Common myeloid progenitor, CD34-positive (primary cell): Measurements from ENCODE around the gene AFG3L2.

ENCODE experiments used
- CTCF ChIA-PET: fragments of 350-600 bp; sonication (Branson Sonifier 250); formaldehyde crosslinking; loops from one replicate; lab custom pipeline; 2021; ENCODE audit warnings: antibody characterized with exemption; lab: Charles Lee
- POLR2A ChIA-PET: fragments of 350-600 bp; sonication (Branson Sonifier 250); formaldehyde crosslinking; loops from one replicate; lab custom pipeline; 2021; ENCODE audit warnings: antibody characterized with exemption; lab: Charles Lee
- DNase-seq, 3 donors: peaks; one replicate each; pipeline versions ENCODE4 v3.0.0 to v3.0.0-alpha.2; 2013
- H3K27ac ChIP-seq, 2 experiments: 1 replicate in 1 of 2; 2 replicates in 1 of 2; pipeline ENCODE4 v1.7.0; 2013; ENCODE audit warnings: inconsistent platforms in 2 of 2, low read length in 2 of 2, mild to moderate bottlenecking in 2 of 2, low read depth in 1 of 2, moderate library complexity in 1 of 2; ENCODE audit not compliant: severe bottlenecking in 2 of 2, insufficient read depth in 1 of 2, poor library complexity in 1 of 2
- H3K27me3 ChIP-seq, 5 experiments: replicated peaks in 2 of 5; 1 replicate in 3 of 5; 2 replicates in 2 of 5; pipeline versions ENCODE4 v1.6.1 to v1.7.0; 2013; ENCODE audit warnings: low read length in 4 of 5, mild to moderate bottlenecking in 2 of 5, moderate library complexity in 2 of 5, inconsistent platforms in 1 of 5; ENCODE audit not compliant: insufficient read depth in 5 of 5, control insufficient read depth in 4 of 5
- H3K36me3 ChIP-seq, 4 experiments: 1 replicate in 2 of 4; 2 replicates in 2 of 4; pipeline versions ENCODE4 v1.6.1 to v1.7.0; 2013; ENCODE audit warnings: low read length in 3 of 4, control low read depth in 1 of 4, mild to moderate bottlenecking in 1 of 4; ENCODE audit not compliant: control insufficient read depth in 4 of 4, insufficient read depth in 4 of 4
- H3K4me1 ChIP-seq, 4 experiments: 1 replicate in 3 of 4; 2 replicates in 1 of 4; pipeline versions ENCODE4 v1.6.1 to v1.7.1; 2013; ENCODE audit warnings: low read length in 3 of 4, mild to moderate bottlenecking in 3 of 4, control low read depth in 1 of 4, inconsistent platforms in 1 of 4, moderate library complexity in 1 of 4; ENCODE audit not compliant: control insufficient read depth in 4 of 4, insufficient read depth in 4 of 4; ENCODE audit errors: control extremely low read depth in 1 of 4
- H3K4me3 ChIP-seq, 7 experiments: 1 replicate in 4 of 7; 2 replicates in 3 of 7; pipeline versions ENCODE4 v1.5.1 to v1.7.0; 2013; ENCODE audit warnings: mild to moderate bottlenecking in 7 of 7, low read length in 6 of 7, moderate library complexity in 6 of 7, inconsistent platforms in 2 of 7, low read depth in 2 of 7, control low read depth in 1 of 7; ENCODE audit not compliant: insufficient read depth in 4 of 7, control insufficient read depth in 1 of 7; ENCODE audit errors: extremely low read depth in 1 of 7
- H3K9me3 ChIP-seq, 5 experiments: 1 replicate in 4 of 5; 2 replicates in 1 of 5; pipeline versions ENCODE4 v1.6.1 to v1.7.1; 2013; ENCODE audit warnings: low read length in 4 of 5, mild to moderate bottlenecking in 2 of 5, inconsistent platforms in 1 of 5, low read depth in 1 of 5, moderate library complexity in 1 of 5; ENCODE audit not compliant: control insufficient read depth in 4 of 5, insufficient read depth in 2 of 5; ENCODE audit errors: control extremely low read depth in 1 of 5
- WGBS: methylation state at CpG from one replicate; pipeline ENCODE4 v1.1.5; 2013; ENCODE audit not compliant: insufficient coverage; 5-methylcytosine and 5-hydroxymethylcytosine counted together

AFG3L2 gene

GRCh38 chr18:12295389-12296086, 81.5 kb downstream of the AFG3L2 start:
- Histone ChIP-seq H3K27me3 (peaks cover 0 to 4% (median 0%) of the 10 kb centered on the region in 5 experiments), H3K4me3 (no peak overlapping the region), H3K9me3 (peaks cover 0 to 3% (median 1%) of the 10 kb centered on the region in 5 experiments), H3K36me3 (no peaks in the 10 kb centered on the region), H3K27ac (no peak overlapping the region), H3K4me1 (peaks cover 0 to 8% (median 0%) of the 10 kb centered on the region in 4 experiments)
- CTCF ChIA-PET: interaction anchor here (0.6 to 1.3 kb wide), 2 partner anchors 10 to 15 kb away, joined by 3 read pairs; no protein-coding TSS in a partner anchor
- POLR2A ChIA-PET: no interaction called here
- whole genome bisulfite sequencing: 96% methylated on average over 14 of the region's 18 CpGs
- DNase-seq: no peak

GRCh38 chr18:12293831-12294230, 83.2 kb downstream of the AFG3L2 start:
- peaks cover 0 to 18% (median 4%) of the 10 kb centered on the region in 5 experiments for H3K27me3 ChIP-seq
- peaks cover 0 to 3% (median 1%) of the 10 kb centered on the region in 5 experiments for H3K9me3 ChIP-seq
- ChIA-PET POLR2A (no interaction called here), CTCF (interaction anchor here (0.9 kb wide), 1 partner anchor 9 kb away, joined by 4 read pairs; no protein-coding TSS in a partner anchor)
- H3K36me3 ChIP-seq: no peaks in the 10 kb centered on the region
- peaks cover 0 to 8% (median under 1%) of the 10 kb centered on the region in 4 experiments for H3K4me1 ChIP-seq
- 82% methylated on average over 8 of the region's 11 CpGs for WGBS
- H3K4me3 ChIP-seq: no peak overlapping the region
- no peak for DNase-seq
- no peak overlapping the region for H3K27ac ChIP-seq

- H3K4me1 ChIP-seq: peaks cover 0 to 18% (median 16%) of the 10 kb centered on the region in 4 experiments
- H3K36me3 ChIP-seq: no peaks in the 10 kb centered on the region
- 97% methylated on average over 11 of the region's 14 CpGs for WGBS
- CTCF ChIA-PET: no interaction called here
- POLR2A ChIA-PET: no interaction called here
- H3K27ac ChIP-seq: no peak overlapping the region
- DNase-seq: no peak
- peaks cover 3 to 40% (median 17%) of the 10 kb centered on the region in 5 experiments for H3K27me3 ChIP-seq
- no peaks in the 10 kb centered on the region for H3K9me3 ChIP-seq
- H3K4me3 ChIP-seq: no peak overlapping the region
These were observed 85.3 kb downstream of the AFG3L2 start for GRCh38 chr18:12291690-12292089.

DNA sequence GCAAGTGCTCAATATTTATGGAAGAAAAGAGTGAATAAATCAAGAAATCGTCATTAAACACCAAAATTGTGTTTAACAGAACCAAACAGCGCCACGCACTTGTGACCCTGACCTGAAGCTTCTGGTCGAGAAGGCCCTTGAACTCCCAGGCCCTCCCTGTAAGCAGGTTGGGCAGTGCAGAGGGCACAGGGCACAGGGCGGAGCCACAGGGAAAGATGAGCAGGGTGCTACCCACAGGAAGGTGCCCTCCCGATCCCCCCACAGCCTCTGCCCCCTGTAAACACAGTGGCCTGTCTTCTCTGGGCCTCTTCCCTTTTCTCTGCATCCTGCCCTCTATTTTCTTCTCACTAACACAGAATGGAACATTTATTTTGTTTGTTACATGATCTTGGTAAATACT, 85.9 kb downstream of the AFG3L2 start:
- no peaks in the 10 kb centered on the region for H3K9me3 ChIP-seq
- no peaks in the 10 kb centered on the region for H3K36me3 ChIP-seq
- H3K4me3 ChIP-seq: no peak overlapping the region
- no peak for DNase-seq
- WGBS: 94% methylated on average over 4 of the region's 6 CpGs
- ChIA-PET CTCF (no interaction called here), POLR2A (no interaction called here)
- peaks cover 0 to 18% (median 16%) of the 10 kb centered on the region in 4 experiments for H3K4me1 ChIP-seq
- H3K27me3 ChIP-seq: peaks cover 5 to 42% (median 17%) of the 10 kb centered on the region in 5 experiments
- H3K27ac ChIP-seq: no peak overlapping the region

DNA sequence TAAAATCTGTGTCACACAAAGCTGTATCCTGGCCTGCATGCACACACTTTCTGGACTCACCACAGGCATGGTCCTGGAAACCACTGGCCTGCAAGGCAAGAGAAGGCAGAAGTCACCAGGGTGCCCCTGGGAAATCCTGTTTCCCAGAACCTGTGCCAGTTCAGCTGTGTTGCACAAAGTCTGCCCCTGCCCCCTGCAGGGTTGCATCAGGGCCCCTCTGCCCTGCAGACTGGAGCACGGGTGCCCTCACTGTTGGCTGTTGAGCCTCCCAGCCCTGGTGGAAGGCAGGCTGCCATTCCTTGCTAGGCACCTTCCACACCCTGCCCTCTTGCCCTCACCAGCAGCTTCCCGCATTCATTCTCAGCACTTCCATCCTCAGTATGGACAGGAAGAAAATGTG, 86.9 kb downstream of the AFG3L2 start:
- no peak for DNase-seq
- H3K4me1 ChIP-seq: peaks cover 0 to 18% (median 14%) of the 10 kb centered on the region in 4 experiments
- H3K36me3 ChIP-seq: no peaks in the 10 kb centered on the region
- POLR2A ChIA-PET: no interaction called here
- peaks cover 6 to 48% (median 19%) of the 10 kb centered on the region in 5 experiments for H3K27me3 ChIP-seq
- no peak overlapping the region for H3K4me3 ChIP-seq
- CTCF ChIA-PET: interaction anchor here (0.7 to 3.3 kb wide), 3 partner anchors 11 to 41 kb away, joined by 4 to 14 read pairs (median 12); no protein-coding TSS in a partner anchor
- no peaks in the 10 kb centered on the region for H3K9me3 ChIP-seq
- no peak overlapping the region for H3K27ac ChIP-seq
- 83% methylated on average over 1 of the region's 2 CpGs for WGBS

- POLR2A ChIA-PET: no interaction called here
These were observed 88.6 kb downstream of the AFG3L2 start for GRCh38 chr18:12288403-12288755.

More at GRCh38 chr18:12288403-12288755, 88.6 kb downstream of the AFG3L2 start:
- 38% methylated on average over 4 of the region's 10 CpGs for WGBS
- Histone ChIP-seq H3K27ac (no peak overlapping the region), H3K27me3 (peaks cover 6 to 47% (median 23%) of the 10 kb centered on the region in 5 experiments), H3K36me3 (no peaks in the 10 kb centered on the region), H3K4me1 (peaks cover 0 to 20% (median 14%) of the 10 kb centered on the region in 4 experiments), H3K4me3 (peak overlapping the region in 6 of 7 experiments; percentile 29 to 69 (median 50)), H3K9me3 (no peaks in the 10 kb centered on the region)
- DNase-seq: no peak
- CTCF ChIA-PET: interaction anchor here (1.4 to 3.3 kb wide), 4 partner anchors 9 to 40 kb away, joined by 3 to 14 read pairs (median 10); no protein-coding TSS in a partner anchor
